Measurements from ENCODE around the gene C5orf34.
"Not testable (repeated sequence)": the region's sequence is repeated elsewhere in the genome, so short reads cannot be mapped to it uniquely, and the experiment has no call there.

Gene C5orf34

DNA sequence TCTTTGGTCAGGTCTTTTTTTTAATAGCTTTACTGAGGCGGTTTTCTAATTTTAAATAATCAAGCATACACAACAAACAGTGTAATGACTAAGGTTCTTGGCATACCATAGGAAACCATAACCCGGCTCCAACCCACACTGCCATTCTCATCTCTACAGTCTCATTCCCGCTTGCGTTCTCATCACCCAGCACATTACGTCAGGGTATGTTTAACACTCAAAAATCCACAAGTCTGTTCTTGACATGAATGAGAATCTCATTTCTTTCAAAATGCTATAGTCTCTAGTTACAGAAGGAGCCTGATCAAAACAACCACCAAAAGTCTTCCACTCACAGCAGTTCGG lies 505 bp downstream of the C5orf34 start:
- peak; percentile 76 for DNase-seq

- no peak for DNase-seq
These were observed 923 bp downstream of the C5orf34 start for GRCh38 chr5:43514025-43514424.

GRCh38 chr5:43511062-43511461 lies 3.9 kb downstream of the C5orf34 start:
- not testable (repeated sequence) for DNase-seq

DNA sequence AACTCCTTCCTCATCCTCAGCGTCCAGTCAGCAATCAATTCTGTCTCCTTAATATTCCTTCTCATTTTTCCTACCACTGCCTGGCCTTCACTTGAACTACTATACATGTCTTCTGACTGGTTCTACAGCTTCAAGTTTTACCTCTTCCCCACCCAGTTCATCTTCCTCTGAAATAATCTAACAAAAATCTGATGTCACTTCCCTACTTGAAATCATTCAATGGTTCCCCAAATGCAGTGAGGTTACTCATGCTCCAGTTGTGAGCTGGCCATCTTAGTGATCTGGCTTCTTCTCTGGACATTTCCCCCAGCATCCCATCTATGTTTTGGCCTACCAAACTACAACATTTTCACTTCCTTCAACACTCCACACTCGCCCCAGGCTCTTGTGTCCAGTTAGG lies 16.4 kb downstream of the C5orf34 start:
- no peak for DNase-seq

DNA sequence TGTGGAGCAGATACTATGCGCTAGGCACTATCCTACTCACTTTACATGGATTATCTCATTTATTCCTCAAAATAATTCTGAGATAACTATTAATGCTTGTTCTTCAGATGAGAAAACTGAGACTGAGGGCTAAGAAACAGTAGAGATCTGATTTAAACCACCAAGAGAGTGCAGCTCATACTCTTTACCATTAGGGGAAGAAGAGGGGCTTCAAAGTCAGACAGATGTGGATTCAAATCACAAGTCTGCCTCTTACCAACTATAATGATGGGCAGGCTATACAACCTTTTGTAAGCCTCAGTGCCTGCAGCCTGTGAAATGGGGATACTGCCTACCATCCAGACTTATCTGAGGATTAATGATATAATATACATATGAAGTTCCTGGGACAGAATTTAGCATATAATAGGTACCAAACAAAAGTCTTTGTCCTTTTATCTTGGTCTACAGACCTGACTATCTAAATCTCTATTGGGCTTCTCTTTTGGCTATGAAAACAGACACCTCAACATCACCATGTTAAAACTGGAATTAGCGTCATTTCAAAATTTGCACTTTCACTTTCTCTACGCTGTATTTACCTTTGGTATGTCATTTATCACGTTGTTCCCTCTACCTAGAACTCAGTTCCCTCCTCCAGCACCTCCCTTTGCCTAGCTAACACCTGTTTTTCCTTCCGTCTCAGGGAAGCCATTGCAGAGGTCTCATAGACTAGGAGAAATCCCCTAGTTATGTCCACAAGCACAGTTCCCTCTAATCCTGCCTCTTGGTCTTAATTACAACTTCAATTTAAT lies 17.4 kb downstream of the C5orf34 start:
- no peak for DNase-seq

- DNase-seq, result no peak
These were observed 23.6 kb downstream of the C5orf34 start for GRCh38 chr5:43491326-43491725.

DNA sequence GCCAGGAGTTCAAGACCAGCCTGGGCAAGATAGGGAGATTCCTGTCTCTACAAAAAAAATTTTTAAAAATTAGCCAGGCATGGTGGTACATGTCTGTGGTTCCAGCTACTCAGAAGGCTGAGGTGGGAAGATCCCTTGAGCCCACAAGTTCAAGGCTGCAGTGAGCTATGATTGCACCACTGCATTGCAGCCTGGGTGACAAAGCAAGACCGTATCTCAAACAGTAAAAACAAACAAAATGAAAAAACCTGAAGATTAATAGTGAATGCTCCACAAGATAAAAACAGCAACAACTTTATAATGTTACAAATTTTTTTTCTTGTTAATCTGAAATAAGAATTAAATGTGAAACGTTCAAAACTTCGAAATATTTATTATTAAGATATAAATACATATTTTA lies 28.6 kb downstream of the C5orf34 start:
- no peak for DNase-seq

- no peak for DNase-seq
These were observed 29.5 kb downstream of the C5orf34 start for GRCh38 chr5:43485406-43485805.

DNA sequence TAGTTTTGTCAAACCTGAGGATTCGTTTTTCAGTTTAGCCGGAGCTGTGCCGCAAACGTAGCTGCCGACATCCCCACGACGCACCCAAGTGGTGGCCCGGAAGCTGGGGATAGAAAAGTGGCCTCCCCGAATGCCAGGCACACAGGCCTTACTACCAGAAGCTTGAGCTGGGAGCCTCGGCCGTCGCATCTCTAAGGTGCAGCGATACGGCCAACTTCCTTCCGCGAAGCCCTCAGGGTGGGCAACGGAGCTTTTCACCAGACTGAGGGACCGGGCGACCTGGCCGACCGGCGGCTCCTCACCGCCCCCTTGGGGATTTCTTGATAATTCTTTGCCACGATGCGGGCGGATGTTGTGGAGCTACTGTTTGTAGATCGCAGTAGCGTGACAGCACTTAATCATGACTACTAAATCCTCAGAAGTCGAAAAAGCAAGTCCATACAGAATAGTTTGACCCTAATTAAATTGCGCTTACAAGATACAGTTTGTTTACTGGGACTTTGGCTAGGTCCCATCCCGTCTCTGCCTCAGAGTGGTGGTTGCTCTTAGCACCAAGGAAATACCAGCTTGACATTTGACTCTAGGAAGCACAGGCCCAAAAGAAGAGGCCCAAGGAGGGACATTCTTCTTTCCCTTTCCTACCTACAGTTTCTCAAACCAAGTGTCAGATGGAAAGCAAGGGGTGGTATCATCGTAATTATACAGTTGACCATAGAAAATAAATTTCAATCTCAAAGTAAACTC lies 30.7 kb downstream of the C5orf34 start:
- DNase-seq, result peak; percentile 79

DNA sequence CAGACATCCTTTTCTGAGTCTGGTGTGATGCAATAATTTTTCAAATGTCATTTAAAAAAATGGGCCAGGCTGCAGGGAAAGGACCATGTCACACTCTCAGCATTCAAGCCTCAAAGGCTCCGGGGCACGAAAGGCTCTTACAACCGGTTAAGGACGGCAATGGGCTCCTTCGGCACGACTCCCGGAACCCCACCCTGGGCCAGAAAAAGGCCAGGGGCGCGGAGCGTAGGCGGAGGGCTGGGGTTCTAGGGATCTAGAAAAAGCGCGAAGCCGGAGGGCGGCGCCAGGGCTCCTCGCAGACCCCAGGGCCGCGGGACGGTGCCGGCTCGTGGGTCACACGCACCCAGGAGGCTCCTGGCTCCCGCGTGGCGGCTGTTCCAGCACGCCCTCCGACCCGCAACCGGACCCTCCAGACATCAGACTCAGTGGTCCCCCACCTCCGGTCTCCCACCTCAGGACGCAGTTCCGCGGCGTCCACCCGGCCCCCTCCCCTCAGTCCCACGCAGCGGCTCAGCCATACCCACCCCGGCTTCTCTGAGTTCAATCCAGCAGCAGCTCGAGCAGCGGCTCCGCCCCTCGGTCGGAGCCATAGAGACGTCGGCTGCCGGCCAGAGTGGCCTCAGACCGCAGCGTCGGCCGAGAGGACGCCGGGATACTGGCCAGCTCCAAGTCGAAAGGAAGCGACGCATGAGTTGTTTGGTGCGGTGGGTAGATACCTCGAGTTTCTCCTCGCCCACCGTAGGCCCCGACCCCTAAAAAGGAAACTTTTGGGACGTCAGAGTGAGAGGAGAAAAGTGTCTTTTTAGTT lies 31.4 kb downstream of the C5orf34 start, which contains the start of gene TMEM267:
TSS of gene TMEM267 (minus strand) at position 568 of the 808 bp plus-strand sequence. CDS start 29,896 bp downstream, outside the sequence.
- DNase-seq, result peak; percentile 93

DNA sequence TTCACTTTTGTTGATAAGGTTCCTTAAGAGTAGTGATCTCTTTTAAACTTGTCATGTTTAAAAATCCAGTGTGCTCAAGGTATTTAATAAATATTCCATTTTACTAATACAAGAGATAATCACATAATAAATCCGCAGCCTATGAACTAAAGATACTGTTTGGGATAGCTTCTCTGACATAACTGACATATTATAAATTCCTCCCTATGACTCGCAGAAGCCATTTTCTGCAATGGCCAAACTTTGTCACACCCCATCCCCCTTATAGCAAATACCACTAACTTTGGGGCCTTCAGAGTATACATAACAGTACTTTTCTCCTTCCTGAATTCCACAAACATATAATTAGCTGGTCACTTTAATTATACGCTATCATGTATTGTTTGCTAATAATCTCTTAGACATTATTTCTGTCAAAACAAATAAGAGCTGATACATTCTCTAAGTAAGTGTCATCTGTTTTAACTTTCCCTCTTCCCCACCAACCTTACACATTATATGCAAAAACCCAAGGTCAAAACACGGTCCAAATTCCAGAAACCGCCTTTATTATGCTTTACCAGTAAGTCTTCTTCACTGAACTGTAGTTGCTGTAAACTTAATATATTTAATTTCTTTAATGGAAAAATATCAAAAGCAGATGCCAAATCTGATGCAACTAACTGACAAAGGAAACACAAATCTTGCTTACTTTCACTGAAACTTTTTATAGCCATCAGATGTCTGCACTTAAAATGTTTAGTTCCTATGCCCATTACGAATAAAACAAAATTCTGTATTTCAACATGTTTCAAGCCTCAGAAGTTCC lies 32.3 kb downstream of the C5orf34 start:
- peak; percentile 21 for DNase-seq

GRCh38 chr5:43469671-43470391 lies 45.1 kb downstream of the C5orf34 start:
- DNase-seq, result no peak

- DNase-seq, result no peak
These were observed 47.8 kb downstream of the C5orf34 start for GRCh38 chr5:43467100-43467499.

DNA sequence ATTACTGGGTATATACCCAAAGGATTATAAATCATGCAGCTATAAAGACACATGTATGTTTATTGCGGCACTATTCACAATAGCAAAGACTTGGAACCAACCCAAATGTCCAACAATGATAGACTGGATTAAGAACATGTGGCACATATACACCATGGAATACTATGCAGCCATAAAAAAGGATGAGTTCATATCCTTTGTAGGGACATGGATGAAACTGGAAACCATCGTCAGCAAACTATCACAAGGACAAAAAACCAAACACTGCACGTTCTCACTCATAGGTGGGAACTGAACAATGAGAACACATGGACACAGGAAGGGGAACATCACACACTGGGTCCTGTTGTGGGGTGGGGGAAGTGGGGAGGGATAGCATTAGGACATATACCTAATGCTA lies 49.5 kb downstream of the C5orf34 start:
- DNase-seq, result not testable (repeated sequence)

DNA sequence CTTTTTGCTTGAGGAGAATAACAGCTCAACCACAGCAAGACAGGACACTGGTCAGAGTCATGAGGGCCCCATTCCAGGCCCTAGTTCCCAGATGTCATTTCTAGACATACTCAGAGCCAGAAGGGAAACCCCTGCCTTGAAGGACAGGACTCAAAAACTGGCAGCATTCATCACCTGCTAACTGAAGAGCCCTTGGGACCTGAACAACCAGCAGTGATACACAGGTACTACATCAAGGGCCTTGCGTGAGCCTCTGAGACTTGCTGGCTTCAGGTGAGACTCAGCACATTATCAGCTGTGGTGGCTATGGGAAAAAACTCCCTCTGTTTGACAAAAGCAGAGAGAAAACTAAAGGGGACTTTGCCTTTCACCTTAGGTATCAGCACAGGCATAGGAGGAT lies 53.9 kb downstream of the C5orf34 start:
- DNase-seq, result no peak

DNA sequence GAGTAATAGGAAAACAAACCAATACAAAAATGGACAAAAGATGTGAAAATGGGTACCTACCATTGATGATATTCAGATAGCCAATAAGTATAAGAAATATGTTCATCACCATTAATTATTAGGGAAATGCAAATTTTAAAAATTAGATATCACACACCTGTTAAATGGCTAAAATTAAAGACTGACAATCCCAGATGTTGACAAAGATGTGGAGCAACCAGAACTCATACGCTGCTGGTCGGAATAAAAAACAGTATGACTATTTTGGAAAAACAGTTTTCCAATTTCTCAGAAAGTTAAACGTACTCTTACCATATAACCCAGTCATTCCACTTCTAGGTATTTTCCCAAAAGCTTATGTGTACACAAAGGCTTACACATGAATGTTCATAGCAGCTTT lies 58.4 kb downstream of the C5orf34 start:
- DNase-seq, result no peak

DNA sequence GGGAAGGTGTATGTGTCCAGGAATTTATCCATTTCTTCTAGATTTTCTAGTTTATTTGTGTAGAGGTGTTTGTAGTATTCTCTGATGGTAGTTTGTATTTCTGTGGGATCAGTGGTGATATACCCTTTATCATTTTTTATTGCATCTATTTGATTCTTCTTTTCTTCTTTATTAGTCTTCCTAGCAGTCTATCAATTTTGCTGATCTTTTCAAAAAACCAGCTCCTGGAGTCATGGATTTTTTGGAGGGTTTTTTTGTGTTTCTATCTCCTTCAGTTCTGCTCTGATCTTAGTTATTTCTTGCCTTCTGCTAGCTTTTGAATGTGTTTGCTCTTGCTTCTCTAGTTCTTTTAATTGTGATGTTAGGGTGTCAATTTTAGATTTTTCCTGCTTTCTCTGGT lies 73.4 kb downstream of the C5orf34 start:
- not testable (repeated sequence) for DNase-seq

GRCh38 chr5:43437062-43437660 lies 77.8 kb downstream of the C5orf34 start:
- no peak for DNase-seq
